Measurements from ENCODE around the gene SH3PXD2A.

- TF ChIP-seq CTCF (IDR thresholded peaks at IDR 0.05 in 8 of 11, conservative IDR thresholded peaks at IDR 0.05 in 3 of 11) (no peak), POLR2A (IDR thresholded peaks at IDR 0.05) (no peak), POLR2AphosphoS5 (IDR thresholded peaks at IDR 0.05) (no peak)
Measured at GRCh38 chr10:103595933-103596726, 259.2 kb downstream of the SH3PXD2A start.
